CD1c-positive myeloid dendritic cell (primary cell): Measurements from ENCODE around the gene OR1L4.

ENCODE experiments used
- DNase-seq: peaks from one replicate; pipeline ENCODE4 v3.0.0-alpha.2; 2016; ENCODE audit errors: extremely low spot score

Gene OR1L4, protein sequence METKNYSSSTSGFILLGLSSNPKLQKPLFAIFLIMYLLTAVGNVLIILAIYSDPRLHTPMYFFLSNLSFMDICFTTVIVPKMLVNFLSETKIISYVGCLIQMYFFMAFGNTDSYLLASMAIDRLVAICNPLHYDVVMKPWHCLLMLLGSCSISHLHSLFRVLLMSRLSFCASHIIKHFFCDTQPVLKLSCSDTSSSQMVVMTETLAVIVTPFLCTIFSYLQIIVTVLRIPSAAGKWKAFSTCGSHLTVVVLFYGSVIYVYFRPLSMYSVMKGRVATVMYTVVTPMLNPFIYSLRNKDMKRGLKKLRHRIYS

DNA sequence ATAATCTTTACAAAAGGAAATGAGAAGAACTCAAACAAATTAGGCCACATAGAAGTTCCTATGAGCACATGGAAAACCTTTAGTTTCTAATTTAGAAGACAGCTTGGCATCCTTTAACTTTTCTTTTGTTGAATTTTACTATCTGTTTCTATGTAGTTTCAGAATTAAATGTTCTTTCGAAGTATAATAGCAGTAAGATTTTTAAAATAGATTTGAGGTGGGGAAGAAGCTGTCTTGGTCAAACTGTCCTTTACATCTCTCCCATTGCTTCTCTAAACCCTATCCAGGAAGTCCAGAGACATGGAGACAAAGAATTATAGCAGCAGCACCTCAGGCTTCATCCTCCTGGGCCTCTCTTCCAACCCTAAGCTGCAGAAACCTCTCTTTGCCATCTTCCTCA is at the start of gene OR1L4:
Gene OR1L4 (plus strand): TSS at position 301 of the 400 bp plus-strand sequence. CDS start 0 bp downstream, at position 301.
- DNase-seq = no peak

- DNase-seq = no peak
These were observed 38.9 kb upstream of the OR1L4 start for GRCh38 chr9:122684851-122685250.

- no peak for DNase-seq
These were observed 28.1 kb upstream of the OR1L4 start for GRCh38 chr9:122695696-122696095.

GRCh38 chr9:122718038-122718437 is 5.8 kb upstream of the OR1L4 start:
- DNase-seq = no peak

DNA sequence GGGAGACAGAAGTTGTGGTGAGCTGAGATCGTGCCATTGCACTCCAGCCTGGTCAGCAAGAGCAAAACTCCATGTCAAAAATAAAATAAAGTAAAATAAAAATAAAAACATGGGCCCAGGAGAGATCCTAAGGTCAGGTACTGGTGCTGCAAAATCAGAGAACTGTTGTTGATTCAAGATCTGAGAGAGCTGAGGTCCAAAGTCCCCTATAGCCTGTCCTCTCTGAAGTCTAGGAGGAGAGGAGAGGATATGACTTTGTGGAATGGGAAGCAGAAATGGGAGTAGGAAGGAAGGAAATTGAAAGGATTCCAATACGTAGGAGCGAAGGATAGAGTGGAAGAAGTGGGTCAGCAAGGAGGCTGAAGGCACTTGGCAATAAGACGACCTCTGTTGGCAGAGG is 4.6 kb upstream of the OR1L4 start:
- DNase-seq = no peak

DNA sequence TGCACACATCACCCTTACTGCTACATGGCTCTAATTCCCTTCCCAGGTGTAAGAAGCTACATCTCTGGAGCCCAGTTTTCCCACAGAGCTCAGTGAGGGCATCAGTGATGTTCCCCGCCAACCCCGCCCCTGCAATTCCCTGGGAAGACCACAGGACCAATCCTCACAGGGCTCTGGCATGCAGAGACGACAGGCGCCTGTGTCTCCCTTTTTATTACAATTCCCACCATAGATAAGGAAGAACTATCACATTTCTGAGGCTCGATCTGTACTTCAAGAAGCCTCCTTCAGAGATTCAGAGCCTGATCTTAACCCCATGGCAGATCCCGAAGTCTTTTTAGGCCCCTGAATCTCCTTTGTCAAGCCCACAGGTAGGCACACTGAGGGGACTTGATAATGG is 18.2 kb downstream of the OR1L4 start, which contains the start of gene OR1L6:
Gene OR1L6 (plus strand): TSS at position 301 of the 400 bp plus-strand sequence. CDS start 7,545 bp downstream, outside the sequence.
- no peak for DNase-seq

GRCh38 chr9:122754825-122755224 is 31.0 kb downstream of the OR1L4 start:
- no peak for DNase-seq

- DNase-seq = no peak
These were observed 44.0 kb downstream of the OR1L4 start for GRCh38 chr9:122767817-122768216.
